Body of pancreas (tissue), 4 donors: ENCODE measurements around the gene BPIFB2.

Source experiments
- POLR2A ChIP-seq, 3 donors: fragments of 450-650 bp; IDR thresholded peaks; one replicate each; pipeline ENCODE4 v1.6.1; 2016; ENCODE audit warnings: antibody characterized with exemption in 3 of 3, mild to moderate bottlenecking in 2 of 3
- TF ChIP-seq, protein P1 (sequence below), 7 experiments: fragments of 450-650 bp in 4 of 7; fragments of 200-600 bp in 3 of 7; sonication (generic) in 3 of 7; IDR thresholded peaks; one replicate each; pipeline ENCODE4 v1.5.1; 2016 to 2019; ENCODE audit warnings: antibody characterized with exemption in 7 of 7

GRCh38 chr20:33034115-33034514 is 26.6 kb downstream of the BPIFB2 start:
- TF ChIP-seq, protein P1, sequence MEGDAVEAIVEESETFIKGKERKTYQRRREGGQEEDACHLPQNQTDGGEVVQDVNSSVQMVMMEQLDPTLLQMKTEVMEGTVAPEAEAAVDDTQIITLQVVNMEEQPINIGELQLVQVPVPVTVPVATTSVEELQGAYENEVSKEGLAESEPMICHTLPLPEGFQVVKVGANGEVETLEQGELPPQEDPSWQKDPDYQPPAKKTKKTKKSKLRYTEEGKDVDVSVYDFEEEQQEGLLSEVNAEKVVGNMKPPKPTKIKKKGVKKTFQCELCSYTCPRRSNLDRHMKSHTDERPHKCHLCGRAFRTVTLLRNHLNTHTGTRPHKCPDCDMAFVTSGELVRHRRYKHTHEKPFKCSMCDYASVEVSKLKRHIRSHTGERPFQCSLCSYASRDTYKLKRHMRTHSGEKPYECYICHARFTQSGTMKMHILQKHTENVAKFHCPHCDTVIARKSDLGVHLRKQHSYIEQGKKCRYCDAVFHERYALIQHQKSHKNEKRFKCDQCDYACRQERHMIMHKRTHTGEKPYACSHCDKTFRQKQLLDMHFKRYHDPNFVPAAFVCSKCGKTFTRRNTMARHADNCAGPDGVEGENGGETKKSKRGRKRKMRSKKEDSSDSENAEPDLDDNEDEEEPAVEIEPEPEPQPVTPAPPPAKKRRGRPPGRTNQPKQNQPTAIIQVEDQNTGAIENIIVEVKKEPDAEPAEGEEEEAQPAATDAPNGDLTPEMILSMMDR (IDR thresholded peaks at IDR 0.05), result no peak
- no peak for TF ChIP-seq POLR2A (IDR thresholded peaks at IDR 0.05)
